RWPE2 (cell line): Measurements from ENCODE around the gene GRK5.

ENCODE experiments used
- ATAC-seq: fragments of 200-7000 bp; cut with Tn5 transposase; 3 replicates; pipeline ENCODE4 v1.9.1; 2021; ENCODE audit warnings: low read depth
- DNase-seq: peaks from one replicate; pipeline ENCODE4 v3.0.0-alpha.2; 2020; ENCODE audit warnings: low spot score
- H3K27ac ChIP-seq: fragments of 450-650 bp; 2 replicates; pipeline ENCODE4 v1.5.1; 2017; ENCODE audit warnings: mild to moderate bottlenecking; ENCODE audit not compliant: poor library complexity, severe bottlenecking
- H3K27me3 ChIP-seq: fragments of 250-450 bp; sonication (Bioruptor Pico); 2 replicates; pipeline ENCODE4 v1.5.1; 2021; ENCODE audit warnings: mild to moderate bottlenecking, moderate library complexity; ENCODE audit not compliant: insufficient read depth, poor library complexity, severe bottlenecking
- H3K36me3 ChIP-seq: fragments of 250-450 bp; sonication (Bioruptor Pico); 2 replicates; pipeline ENCODE4 v1.5.1; 2020; ENCODE audit warnings: low read depth, mild to moderate bottlenecking, moderate library complexity
- H3K4me1 ChIP-seq: fragments of 250-450 bp; sonication (Bioruptor Pico); 2 replicates; pipeline ENCODE4 v1.5.1; 2021; ENCODE audit warnings: mild to moderate bottlenecking, moderate library complexity; ENCODE audit not compliant: insufficient read depth, poor library complexity, severe bottlenecking
- H3K4me3 ChIP-seq: fragments of 250-450 bp; sonication (Bioruptor Pico); 2 replicates; pipeline ENCODE4 v1.5.1; 2021; ENCODE audit warnings: mild to moderate bottlenecking, moderate library complexity; ENCODE audit not compliant: severe bottlenecking
- H3K9me3 ChIP-seq: fragments of 250-450 bp; sonication (Bioruptor Pico); 2 replicates; pipeline ENCODE4 v1.5.1; 2021; ENCODE audit warnings: mild to moderate bottlenecking, moderate library complexity; ENCODE audit not compliant: severe bottlenecking
- CTCF ChIP-seq: fragments of 450-650 bp; IDR thresholded peaks from one replicate; pipeline ENCODE4 v1.5.1; 2017; ENCODE audit warnings: mild to moderate bottlenecking, moderate library complexity; ENCODE audit not compliant: poor library complexity, severe bottlenecking

GRK5 gene

GRCh38 chr10:119289227-119289920 is 82.0 kb downstream of the GRK5 start:
- Histone ChIP-seq H3K27ac (no peak overlapping the region), H3K4me1 (no peaks in the 10 kb centered on the region), H3K36me3 (no peaks in the 10 kb centered on the region), H3K4me3 (no peak overlapping the region), H3K27me3 (no peaks in the 10 kb centered on the region), H3K9me3 (no peaks in the 10 kb centered on the region)
- DNase-seq (no peak), ATAC-seq (no peak)
- TF ChIP-seq CTCF = no peak

- Histone ChIP-seq H3K27ac (no peak overlapping the region), H3K36me3 (no peaks in the 10 kb centered on the region), H3K27me3 (no peaks in the 10 kb centered on the region), H3K9me3 (no peaks in the 10 kb centered on the region), H3K4me3 (no peak overlapping the region), H3K4me1 (no peaks in the 10 kb centered on the region)
- ATAC-seq (peak; percentile 36; the same call in 2 of the 3 replicates), DNase-seq (no peak)
- no peak for TF ChIP-seq CTCF
Observed at GRCh38 chr10:119290301-119291048, 83.1 kb downstream of the GRK5 start.

- no peaks in the 10 kb centered on the region for H3K9me3 ChIP-seq
- 0 out of 3 replicates have a peak, but pooled peaks have one; percentile 29 for ATAC-seq
- no peaks in the 10 kb centered on the region for H3K36me3 ChIP-seq
- no peak for TF ChIP-seq CTCF
- DNase-seq = no peak
- H3K4me1 ChIP-seq = no peaks in the 10 kb centered on the region
- H3K27ac ChIP-seq = no peak overlapping the region
- no peak overlapping the region for H3K4me3 ChIP-seq
- H3K27me3 ChIP-seq = no peaks in the 10 kb centered on the region
Observed at GRCh38 chr10:119291223-119291900, 84.0 kb downstream of the GRK5 start.

- DNase-seq (no peak), ATAC-seq (no peak)
- Histone ChIP-seq H3K27me3 (no peaks in the 10 kb centered on the region), H3K9me3 (no peaks in the 10 kb centered on the region), H3K4me1 (no peaks in the 10 kb centered on the region), H3K27ac (no peak overlapping the region), H3K36me3 (no peaks in the 10 kb centered on the region), H3K4me3 (no peak overlapping the region)
- no peak for TF ChIP-seq CTCF
Observed at GRCh38 chr10:119292968-119293760, 85.8 kb downstream of the GRK5 start.
